OCI-LY1 (cell line): Measurements from ENCODE around the gene PEAK1.

Source experiments
- EZH2 ChIP-seq: fragments of 200-600 bp; sonication (generic), shearing (Covaris generic); IDR thresholded peaks from 2 replicates; pipeline ENCODE4 v1.8.0; 2017; ENCODE audit warnings: borderline replicate concordance, mixed run types, mild to moderate bottlenecking, antibody characterized with exemption, low read length, moderate library complexity, mixed read lengths
- TF ChIP-seq, protein P1 (sequence below): fragments of 200-600 bp; sonication (generic), shearing (Covaris generic); IDR thresholded peaks from 2 replicates; pipeline ENCODE4 v1.5.1; 2017; ENCODE audit warnings: mild to moderate bottlenecking, antibody characterized with exemption, low read length, moderate library complexity, mixed read lengths

DNA sequence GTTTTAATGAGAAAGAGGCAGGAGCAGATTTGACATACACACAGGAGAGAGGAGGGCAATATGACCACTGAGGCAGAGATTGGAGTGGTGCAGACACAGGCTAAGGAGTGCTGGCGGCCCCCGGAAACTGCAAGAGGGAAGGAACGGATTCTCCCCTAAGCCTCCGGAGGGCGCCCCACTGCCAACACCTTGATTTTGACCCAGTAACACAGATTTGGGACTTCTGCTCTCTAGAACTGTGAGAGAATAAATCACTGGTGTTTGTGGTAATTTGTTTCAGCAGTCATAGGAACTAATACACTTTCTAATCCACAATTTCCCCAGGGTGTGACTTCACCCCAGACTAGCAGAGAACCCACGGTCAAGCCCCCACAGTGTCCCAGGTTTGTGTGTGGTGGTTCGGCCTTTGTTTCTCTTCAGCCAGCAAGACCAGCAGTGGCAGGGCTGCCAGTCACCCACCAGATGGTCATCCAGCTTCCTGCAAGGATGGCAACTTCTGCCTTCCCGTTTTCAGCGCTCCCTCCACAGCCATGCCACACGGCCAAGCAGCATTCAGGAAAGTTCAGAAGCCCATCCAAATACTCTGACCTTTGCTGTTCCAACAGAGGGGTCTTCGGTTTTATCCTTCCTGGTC, 325.4 kb downstream of the PEAK1 start:
- TF ChIP-seq, protein P1, sequence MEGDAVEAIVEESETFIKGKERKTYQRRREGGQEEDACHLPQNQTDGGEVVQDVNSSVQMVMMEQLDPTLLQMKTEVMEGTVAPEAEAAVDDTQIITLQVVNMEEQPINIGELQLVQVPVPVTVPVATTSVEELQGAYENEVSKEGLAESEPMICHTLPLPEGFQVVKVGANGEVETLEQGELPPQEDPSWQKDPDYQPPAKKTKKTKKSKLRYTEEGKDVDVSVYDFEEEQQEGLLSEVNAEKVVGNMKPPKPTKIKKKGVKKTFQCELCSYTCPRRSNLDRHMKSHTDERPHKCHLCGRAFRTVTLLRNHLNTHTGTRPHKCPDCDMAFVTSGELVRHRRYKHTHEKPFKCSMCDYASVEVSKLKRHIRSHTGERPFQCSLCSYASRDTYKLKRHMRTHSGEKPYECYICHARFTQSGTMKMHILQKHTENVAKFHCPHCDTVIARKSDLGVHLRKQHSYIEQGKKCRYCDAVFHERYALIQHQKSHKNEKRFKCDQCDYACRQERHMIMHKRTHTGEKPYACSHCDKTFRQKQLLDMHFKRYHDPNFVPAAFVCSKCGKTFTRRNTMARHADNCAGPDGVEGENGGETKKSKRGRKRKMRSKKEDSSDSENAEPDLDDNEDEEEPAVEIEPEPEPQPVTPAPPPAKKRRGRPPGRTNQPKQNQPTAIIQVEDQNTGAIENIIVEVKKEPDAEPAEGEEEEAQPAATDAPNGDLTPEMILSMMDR: peak; percentile 38
- TF ChIP-seq EZH2: no peak
